SK-MEL-5 (cell line): ENCODE data around the gene HS3ST3A1. TPM values are rescaled to one million over a fixed set of nuclear protein-coding genes. Genes with fewer than 3 reads are reported as not detected.

Experiments
- DNase-seq: peaks from one replicate; pipeline ENCODE4 v3.0.0-alpha.2; 2016; ENCODE audit warnings: low read depth, low spot score
- in situ Hi-C: cut with HindIII; loops from 2 replicates; pipeline ENCODE4 v1.10.0; 2016; ENCODE audit warnings: low sequenced_read_pairs, high pct_unique_total_duplicates, low pct_unique_long_range_greater_than_20kb
- small RNA-seq, 2 experiments: library from RNA; depleted of rRNA; stranded (forward); fragments of <200 nt; gene quantifications; one replicate each; pipeline ENCODE3, GENCODE V24; 2014
- total RNA-seq: library from RNA; depleted of rRNA; stranded (reverse); fragments of >200 nt; shearing (Covaris generic); gene quantifications from 2 replicates; pipeline ENCODE4 v1.2.3, GENCODE V29; 2014

HS3ST3A1 gene
- total RNA-seq, 1 experiment from 2014 or later = 0.11 TPM

DNA sequence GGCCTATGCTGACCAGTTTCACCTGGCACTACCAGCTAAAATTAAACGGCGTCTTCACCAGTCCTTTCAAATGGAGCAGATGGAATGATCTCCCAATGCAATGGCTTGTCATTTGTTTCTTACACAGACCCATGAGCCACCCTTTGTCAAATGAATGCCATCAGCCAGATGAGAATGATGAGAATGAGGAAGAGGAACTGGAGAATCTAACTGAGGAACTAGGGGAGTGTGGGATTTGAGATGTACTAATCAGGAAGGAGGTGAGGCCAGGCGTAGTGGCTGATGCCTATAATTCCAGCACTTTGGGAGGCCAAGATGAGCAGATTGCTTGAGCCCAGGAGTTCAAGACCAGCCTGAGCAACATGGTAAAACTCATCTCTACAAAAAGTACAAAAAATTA lies 116.4 kb downstream of the HS3ST3A1 start:
- DNase-seq = no peak
- in situ Hi-C loops = no loop called here

DNA sequence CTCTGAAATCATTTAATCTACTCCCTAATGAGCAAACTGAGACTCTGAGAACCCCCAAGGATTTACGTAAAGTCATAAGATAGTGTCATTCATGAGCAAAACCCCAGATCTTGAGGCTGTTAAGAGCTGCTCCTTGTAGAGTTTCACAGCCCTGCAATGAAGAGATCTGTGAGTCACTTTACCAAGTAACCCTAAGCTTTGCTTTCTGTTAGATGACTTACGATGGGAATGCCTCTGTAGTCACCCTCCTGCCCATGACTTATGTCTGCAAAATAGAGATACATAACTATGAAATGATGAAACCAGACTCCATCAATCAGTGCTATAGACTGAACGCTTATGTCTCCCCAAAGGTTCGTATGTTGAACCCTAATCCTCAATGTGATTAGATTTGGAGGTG lies 117.7 kb downstream of the HS3ST3A1 start:
- no peak for DNase-seq
- in situ Hi-C loops = no loop called here

DNA sequence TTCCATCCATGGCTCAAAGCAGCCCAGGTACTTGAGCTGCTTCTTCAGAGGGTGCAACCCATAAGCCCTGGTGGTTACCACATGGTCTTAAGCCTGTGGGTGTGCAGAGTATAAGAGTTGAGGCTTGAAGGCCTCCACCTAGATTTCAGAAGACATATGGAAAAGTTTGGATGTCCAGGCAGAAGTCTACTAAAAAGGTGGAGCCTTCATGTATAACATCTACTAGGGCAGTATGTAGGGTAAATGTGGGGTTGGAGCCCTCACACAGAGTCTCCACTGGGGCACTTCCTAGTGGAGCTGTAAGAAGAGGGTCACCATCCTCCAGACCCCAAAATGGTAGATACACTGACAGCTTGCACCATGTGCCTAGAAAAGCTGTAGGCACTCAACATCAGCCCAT lies 120.9 kb downstream of the HS3ST3A1 start:
- no peak for DNase-seq
- in situ Hi-C loops = no loop called here

DNA sequence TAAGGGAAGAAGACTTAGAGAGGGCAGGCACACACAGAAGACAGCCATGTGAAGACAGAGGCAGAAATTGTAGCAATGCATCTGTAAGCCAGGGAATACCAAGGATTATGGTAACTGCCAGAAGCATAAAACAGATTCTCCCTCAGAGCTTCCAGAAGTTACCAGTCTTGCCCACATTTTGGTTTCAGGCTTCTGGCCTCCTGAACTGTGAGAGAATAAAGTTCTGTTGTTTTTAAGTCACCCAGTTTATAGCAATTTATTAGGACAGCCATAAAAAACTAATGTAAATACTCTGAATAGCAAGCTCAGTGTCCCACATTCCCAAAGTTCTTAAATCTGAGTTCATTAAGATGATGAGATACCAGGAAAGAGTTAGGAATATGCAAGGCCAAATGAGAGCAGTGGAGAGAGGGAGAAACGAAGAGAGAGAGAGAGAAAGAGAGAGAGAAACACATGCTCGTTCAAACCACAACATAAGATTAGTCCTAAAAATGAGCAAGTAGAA lies 123.4 kb downstream of the HS3ST3A1 start:
- no peak for DNase-seq
- in situ Hi-C loops = no loop called here

DNA sequence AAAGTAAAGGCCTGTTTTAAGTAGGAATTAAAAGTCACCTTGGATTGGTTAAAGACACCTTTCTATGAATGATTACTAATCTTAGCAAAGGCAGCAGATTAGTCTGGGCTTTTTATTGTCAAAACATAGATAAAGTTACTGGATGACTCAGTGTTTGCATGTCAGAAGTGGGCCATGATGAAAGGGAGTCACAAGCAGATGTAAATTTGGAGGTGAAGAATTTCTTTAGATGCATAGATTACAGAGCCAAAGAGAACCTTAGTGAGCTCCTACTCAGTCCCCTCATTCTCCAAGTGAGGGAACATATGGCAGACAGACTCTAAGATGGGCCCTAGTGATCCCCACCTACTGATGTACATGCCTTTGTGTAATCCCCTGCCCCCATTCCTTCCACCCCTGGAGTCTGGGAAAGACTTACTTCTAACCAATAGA lies 124.5 kb downstream of the HS3ST3A1 start:
- in situ Hi-C loops = no loop called here
- no peak for DNase-seq

DNA sequence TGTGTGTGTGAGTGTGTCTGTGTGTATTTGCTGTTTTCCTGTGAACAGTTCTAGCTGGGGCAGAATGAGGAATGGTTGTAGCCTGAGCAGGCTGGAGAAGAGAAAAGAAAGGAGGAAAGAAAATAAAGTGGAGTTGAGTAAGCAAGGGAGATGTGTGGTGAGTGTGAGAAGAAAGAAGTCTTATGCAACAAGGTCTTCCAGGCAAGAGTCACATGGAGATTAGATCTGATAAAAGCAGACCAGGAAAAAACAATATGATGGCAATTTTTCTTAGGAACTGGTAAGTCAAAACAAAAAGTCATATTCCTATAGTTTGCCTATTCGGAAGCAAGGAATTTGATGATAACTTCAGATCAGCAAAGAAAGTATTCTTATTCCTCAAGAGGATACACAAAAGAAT lies 125.0 kb downstream of the HS3ST3A1 start:
- DNase-seq = no peak
- in situ Hi-C loops = no loop called here

DNA sequence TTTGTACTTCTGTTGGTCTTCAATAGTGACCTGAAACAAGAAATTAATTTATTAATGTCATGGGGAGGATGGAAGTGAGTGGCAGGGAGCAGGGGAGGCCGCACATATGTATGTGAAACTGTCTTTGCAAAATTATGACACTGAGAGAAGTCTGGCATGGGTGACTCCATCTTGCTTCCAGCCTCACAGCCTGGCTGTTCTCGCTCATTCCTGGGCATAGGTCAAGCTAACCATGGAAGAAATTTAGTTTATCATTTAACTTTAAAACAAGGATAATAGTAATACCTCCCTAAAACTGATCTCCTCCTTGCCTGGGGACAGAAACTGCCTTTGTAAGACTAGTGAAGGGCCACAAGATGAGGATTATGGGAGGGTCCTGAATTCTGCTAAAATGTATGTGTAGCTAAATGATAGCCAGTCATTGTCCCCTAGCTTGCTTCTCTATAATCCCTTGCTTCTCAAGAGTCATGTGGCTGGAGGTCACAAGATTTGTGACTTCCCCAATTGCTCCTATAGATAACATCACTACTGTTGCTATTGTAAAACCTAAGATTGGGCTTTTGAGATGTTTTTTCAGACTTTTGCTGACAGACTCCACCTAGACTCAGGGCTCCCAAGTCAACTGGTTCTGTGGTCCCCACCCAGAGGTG lies 126.0 kb downstream of the HS3ST3A1 start:
- no peak for DNase-seq
- in situ Hi-C loops = no loop called here

DNA sequence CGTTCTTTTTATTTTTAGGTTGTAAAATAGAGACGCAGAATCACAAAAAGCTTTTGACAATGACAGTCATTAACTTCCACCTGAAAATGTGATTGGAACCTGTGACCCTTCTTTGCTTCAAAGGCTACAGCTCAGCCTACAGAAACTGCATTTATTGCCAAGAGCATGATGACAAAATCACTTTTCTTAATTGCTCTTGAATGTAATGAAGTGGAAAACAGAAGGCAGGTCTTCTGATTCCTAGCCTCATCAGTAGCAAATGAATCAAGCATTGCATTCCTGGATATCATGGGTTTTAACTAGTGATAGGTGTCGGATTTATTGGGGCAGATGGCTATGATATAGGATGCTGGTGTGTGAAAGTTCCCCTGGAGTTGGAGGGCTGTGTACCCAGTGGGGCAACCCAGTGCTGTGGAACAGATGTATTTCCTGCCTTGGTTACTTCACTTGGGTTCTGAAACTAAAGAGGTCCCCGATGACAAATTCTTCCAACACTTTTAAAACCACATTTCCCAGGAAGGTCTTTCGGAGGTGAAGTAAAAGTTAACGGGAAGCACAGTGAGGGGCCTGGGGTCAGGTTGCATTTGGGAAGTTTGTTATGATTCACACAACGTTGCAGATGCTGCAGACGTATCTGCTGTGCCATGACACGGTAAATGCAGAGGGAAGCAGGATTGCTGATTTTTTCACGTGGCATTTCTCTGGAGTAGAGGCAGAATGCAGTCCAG lies 127.5 kb downstream of the HS3ST3A1 start:
- in situ Hi-C loops = no loop called here
- DNase-seq = no peak

DNA sequence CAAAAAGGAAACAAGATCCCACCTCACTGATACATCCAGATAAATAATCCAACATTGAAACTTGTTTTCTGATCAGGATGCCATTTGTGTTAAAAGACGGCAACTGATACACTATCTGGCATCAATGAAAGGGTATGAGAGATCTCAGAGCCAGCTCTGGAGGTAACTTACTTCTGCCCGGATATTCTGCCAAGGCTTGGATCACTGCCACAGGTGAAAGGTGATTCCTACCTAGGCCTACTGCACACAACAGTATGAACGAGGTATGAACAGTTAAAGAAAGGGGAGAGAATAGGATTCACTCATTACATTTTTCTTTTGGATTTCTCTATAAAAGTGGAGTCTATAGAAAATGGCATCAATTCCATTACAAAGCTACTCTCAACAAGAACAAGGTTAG lies 136.1 kb downstream of the HS3ST3A1 start:
- in situ Hi-C loops = no loop called here
- DNase-seq = no peak

DNA sequence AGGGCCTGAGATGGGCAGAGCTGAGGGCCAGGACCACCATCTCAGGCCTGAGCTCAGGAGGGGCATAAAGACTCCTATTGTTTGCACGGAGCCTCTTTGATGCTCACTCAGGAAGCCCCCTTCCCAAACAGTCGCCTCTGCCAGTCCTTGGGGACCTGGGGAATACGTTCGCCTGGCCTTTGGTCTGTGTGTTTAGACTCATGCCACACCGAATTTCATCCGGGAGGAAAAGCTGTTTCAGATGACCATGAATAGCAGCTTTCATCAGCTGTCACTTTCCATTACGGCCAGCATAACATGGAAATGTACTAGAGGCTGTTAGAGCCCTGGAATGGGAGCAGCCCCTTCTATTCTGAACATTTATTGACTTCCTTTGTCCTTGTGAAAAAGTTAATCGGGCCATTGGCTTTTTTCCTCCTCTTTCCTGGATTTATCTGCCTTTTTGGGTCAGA lies 139.0 kb downstream of the HS3ST3A1 start:
- DNase-seq = no peak
- in situ Hi-C loops = no loop called here

DNA sequence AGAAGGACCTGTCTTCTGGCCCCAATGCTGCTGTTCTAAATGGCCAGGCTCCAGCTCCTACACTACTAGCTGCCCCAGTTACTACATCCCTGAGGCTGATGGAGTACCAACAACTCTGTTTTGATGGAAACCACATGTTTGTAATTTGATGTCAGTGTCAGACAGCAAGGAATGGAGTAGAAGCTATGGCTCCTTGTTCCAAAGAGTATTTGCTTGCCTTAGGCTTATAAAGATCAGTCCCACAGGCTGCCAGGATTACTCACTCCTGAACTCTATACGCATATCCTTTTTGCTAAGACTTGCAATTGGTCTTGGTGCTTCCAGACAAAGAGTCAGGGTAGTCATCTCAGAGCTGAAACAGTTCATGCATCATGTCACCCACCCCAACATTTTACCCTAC lies 139.6 kb downstream of the HS3ST3A1 start:
- in situ Hi-C loops = no loop called here

DNA sequence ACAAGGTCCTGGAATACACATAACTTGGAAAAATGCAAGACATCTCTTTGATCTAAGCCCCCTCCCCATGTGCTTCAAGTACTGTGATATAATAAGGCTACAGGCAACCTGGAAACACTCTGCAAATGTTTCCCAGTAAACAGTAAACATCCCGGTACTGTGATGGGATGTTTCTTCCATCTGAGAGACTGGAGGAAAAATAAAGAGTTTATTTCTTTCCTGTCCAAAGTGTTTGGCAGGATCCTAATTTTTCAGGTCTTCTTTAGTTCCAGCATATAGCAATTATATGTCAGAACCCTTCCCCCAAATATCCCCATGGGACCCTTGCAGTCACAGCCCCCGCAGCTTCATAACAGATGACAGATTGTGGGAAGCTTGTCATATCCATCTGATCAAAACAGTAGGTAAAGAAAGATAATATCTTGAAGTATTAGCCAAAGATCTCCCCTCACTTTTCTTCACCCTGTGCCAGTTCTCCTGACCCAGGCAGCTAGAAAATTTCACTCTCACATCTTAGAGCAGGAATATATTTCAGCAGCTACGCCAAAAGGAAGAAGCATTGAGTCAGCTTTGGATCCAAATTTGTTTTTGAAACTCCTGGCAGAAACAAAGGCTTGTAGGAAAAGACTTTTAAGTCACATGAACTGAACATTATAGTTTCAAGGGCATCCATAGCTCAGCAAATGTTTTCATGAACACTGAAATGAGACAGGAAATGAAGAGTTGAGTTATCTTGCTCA lies 141.3 kb downstream of the HS3ST3A1 start:
- no peak for DNase-seq
- in situ Hi-C loops = no loop called here

More for the DNA sequence above, 139.6 kb downstream of the HS3ST3A1 start:
- DNase-seq = no peak

DNA sequence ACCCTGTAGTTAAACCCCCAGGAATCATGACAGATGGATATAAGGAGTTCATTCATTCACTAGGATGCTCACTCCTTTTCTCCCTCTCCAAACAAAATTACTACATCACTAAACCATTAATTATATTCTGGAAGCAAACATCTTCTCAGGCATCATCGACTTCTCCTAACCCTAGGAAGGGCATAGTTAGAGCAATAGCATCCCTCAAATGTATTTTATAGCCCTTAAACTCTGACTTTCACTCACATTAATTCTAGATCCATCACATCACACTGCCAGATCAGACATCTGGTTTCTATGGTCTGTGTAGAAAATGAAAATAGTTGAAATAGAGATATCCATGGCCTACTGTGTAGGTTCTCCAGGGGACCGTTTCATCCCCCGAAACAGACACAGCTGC lies 143.9 kb downstream of the HS3ST3A1 start:
- in situ Hi-C loops = no loop called here
- DNase-seq = no peak

Small RNA genes within 50 kb of the gene (small RNA-seq; reads per million reads assigned to genes)
- 0 reads per million in 2 experiments for gene MIR548H3
